Endothelial cell of umbilical vein (primary cell): ENCODE measurements around the gene ERLIN1.

Experiments
- CTCF ChIP-seq, 2 donors: IDR thresholded peaks; 1 replicate in 1 of 2; 2 replicates in 1 of 2; pipeline ENCODE4 v1.5.1; 2011; ENCODE audit warnings: low read length in 2 of 2, mild to moderate bottlenecking in 2 of 2, moderate library complexity in 2 of 2, control low read depth in 1 of 2, inconsistent platforms in 1 of 2, low read depth in 1 of 2; ENCODE audit not compliant: insufficient read depth in 1 of 2; ENCODE audit errors: extremely low read depth in 1 of 2
- EZH2 ChIP-seq: IDR thresholded peaks from 2 replicates; pipeline ENCODE4 v1.6.1; 2012; ENCODE audit warnings: borderline replicate concordance, low read depth, mild to moderate bottlenecking, moderate library complexity, low read length, inconsistent platforms; ENCODE audit not compliant: severe bottlenecking

- TF ChIP-seq CTCF (IDR thresholded peaks at IDR 0.05; ENCODE audit: extremely low read depth in 1 of 2, insufficient read depth in 1 of 2, low read depth in 1 of 2, low read length in 2 of 2), result no peak
- no peak for TF ChIP-seq EZH2
Observed at GRCh38 chr10:100172349-100172748, 13.5 kb downstream of the ERLIN1 start.
